Measurements from ENCODE around the gene INTS12. TPM values are rescaled to one million over a fixed set of nuclear protein-coding genes. Genes with fewer than 3 reads are reported as not detected.

INTS12 gene
- total RNA-seq, 1 donor from 2014 or later = 17.2 TPM

DNA sequence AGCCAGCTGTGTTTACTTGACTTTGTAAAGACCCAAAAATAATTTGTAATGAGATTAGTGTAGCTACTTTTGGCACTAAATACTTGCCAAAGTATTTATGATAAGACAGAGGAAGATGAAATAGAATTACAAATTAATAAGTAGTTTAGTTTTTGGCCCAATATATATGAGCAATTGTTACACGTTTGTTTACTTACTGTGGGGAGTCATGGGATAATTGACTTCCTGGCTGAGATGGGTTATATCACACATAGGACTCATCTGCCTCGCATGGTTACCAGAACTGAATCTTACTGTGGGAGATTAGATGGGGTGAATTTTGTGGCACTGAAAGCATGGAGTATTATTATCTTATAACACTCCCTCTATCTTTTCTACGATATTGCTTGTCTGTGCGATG, 66.6 kb downstream of the INTS12 start:
- Histone ChIP-seq H3K79me2 (ENCODE audit: low read depth) (no peaks in the 10 kb centered on the region), H3K9me3 (ENCODE audit: low read depth) (no peaks in the 10 kb centered on the region), H2AFZ (replicated peaks) (no peak overlapping the region), H3K4me1 (peaks cover 9% of the 10 kb centered on the region), H3K4me2 (no peak overlapping the region), H3K9ac (no peak overlapping the region), H3F3A (ENCODE audit: low read depth) (peaks cover 6% of the 10 kb centered on the region), H3K27me3 (peaks cover 2% of the 10 kb centered on the region), H3K27ac (no peak overlapping the region), H3K36me3 (no peaks in the 10 kb centered on the region), H4K20me1 (ENCODE audit: low read depth) (no peaks in the 10 kb centered on the region), H3K4me3 (no peak overlapping the region)
- Mint-ChIP-seq H3K4me1 (peaks cover 28% of the 10 kb centered on the region), H3K36me3 (no peaks in the 10 kb centered on the region), H3K27ac (no peak overlapping the region), H3K9me3 (peaks cover 7% of the 10 kb centered on the region), H3K27me3 (ENCODE audit: insufficient read depth, low read depth) (peaks cover 2% of the 10 kb centered on the region), H3K4me3 (no peak overlapping the region)
- TF ChIP-seq EZH2 (IDR thresholded peaks at IDR 0.05) (no peak), EZH2phosphoT487 (IDR thresholded peaks at IDR 0.05) (no peak)
- TF ChIP-seq, protein P1, sequence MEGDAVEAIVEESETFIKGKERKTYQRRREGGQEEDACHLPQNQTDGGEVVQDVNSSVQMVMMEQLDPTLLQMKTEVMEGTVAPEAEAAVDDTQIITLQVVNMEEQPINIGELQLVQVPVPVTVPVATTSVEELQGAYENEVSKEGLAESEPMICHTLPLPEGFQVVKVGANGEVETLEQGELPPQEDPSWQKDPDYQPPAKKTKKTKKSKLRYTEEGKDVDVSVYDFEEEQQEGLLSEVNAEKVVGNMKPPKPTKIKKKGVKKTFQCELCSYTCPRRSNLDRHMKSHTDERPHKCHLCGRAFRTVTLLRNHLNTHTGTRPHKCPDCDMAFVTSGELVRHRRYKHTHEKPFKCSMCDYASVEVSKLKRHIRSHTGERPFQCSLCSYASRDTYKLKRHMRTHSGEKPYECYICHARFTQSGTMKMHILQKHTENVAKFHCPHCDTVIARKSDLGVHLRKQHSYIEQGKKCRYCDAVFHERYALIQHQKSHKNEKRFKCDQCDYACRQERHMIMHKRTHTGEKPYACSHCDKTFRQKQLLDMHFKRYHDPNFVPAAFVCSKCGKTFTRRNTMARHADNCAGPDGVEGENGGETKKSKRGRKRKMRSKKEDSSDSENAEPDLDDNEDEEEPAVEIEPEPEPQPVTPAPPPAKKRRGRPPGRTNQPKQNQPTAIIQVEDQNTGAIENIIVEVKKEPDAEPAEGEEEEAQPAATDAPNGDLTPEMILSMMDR (IDR thresholded peaks at IDR 0.05) = no peak
- DNase-seq (ENCODE audit: low spot score) = no peak

DNA sequence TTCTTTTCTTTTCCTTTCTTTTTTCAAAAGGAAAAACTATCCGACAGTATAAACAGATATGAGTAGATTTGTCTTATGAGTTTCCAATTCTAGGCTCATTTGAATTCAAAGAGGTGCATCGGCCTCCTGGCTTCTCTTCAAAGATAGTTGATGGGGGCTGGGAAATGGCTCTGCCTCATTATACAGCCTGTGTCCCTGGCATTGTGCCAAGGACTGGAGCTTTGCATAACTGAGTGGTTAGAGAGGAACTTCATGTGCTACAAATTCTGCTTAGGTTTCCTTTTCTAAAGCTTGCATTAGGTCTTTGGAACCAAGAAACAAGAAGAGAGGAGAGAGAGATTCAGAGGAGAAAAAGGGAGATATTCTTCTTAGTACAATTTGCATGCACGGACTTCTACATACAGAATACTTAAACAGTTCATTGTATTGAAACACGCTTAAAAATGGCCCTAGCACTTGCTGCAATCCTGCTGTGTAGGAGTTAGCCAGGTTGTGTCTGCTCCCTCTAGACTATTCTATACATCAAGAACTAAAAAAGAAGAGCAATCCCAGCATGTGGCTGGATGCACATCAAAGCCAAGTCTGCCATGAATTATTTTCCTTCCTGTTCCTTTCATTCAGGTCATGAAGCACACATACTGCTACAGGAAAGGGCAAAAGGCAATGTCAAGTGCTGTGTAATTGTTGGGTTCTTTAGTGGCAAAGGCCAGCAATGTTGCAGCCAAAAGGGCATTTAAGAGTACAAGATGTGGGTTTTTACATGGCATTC, 70.9 kb downstream of the INTS12 start:
- Mint-ChIP-seq H3K4me1 (peaks cover 25% of the 10 kb centered on the region), H3K4me3 (peak overlapping the region; percentile 65), H3K27ac (peak overlapping the region; percentile 74), H3K9me3 (peaks cover 7% of the 10 kb centered on the region), H3K36me3 (no peaks in the 10 kb centered on the region), H3K27me3 (ENCODE audit: insufficient read depth, low read depth) (peaks cover 2% of the 10 kb centered on the region)
- no peak overlapping the region for H3K27ac ChIP-seq
- H3F3A ChIP-seq (ENCODE audit: low read depth) = peaks cover 6% of the 10 kb centered on the region
- H3K4me2 ChIP-seq = no peak overlapping the region
- no peaks in the 10 kb centered on the region for H4K20me1 ChIP-seq (ENCODE audit: low read depth)
- no peak overlapping the region for H3K4me3 ChIP-seq
- DNase-seq (ENCODE audit: low spot score) = peak; percentile 34
- no peak overlapping the region for H3K9ac ChIP-seq
- H3K79me2 ChIP-seq (ENCODE audit: low read depth) = no peaks in the 10 kb centered on the region
- no peaks in the 10 kb centered on the region for H3K36me3 ChIP-seq
- H3K4me1 ChIP-seq = peaks cover 9% of the 10 kb centered on the region
- H3K27me3 ChIP-seq = no peaks in the 10 kb centered on the region
- TF ChIP-seq EZH2phosphoT487 (IDR thresholded peaks at IDR 0.05) = no peak
- TF ChIP-seq, protein P1 (IDR thresholded peaks at IDR 0.05) = no peak
- TF ChIP-seq EZH2 (IDR thresholded peaks at IDR 0.05) = no peak
- H3K9me3 ChIP-seq (ENCODE audit: low read depth) = no peaks in the 10 kb centered on the region
- peak overlapping the region; percentile 56 for H2AFZ ChIP-seq (replicated peaks)

DNA sequence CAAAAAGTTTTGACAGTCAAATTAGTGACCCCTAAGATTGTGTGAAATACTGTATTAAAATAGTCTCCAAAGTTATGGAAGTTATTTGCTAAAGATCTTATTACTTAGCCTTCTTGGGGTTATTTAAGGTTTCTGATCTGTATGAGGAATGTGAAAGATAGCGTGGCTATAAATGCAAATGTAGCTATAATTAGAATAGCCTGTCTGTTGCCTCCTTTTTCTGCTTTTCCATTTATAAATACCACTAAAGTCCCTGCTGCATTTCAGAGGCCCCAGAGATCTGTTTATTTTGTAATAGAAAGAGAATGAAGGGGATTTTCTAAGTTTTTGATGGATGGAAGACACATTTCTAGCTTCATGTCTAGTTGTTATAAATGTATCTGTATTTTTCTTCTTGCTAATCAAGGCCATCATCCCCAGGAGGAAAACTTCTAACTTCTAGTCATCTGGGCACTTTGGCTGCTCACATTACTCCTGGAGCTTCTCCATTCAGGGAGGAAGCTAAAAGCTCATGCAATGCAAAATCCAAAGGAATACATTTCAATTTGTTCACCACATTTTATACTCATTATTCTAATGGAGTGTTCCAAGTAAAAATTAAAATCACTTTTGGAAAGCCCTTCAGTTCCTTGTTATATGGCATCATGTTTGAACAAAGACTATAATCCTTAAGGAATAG, 73.9 kb downstream of the INTS12 start:
- Histone ChIP-seq H4K20me1 (ENCODE audit: low read depth) (no peaks in the 10 kb centered on the region), H3K27ac (no peak overlapping the region), H3K27me3 (no peaks in the 10 kb centered on the region), H3K4me1 (peaks cover 9% of the 10 kb centered on the region), H3F3A (ENCODE audit: low read depth) (peaks cover 6% of the 10 kb centered on the region), H3K9me3 (ENCODE audit: low read depth) (no peaks in the 10 kb centered on the region), H3K79me2 (ENCODE audit: low read depth) (no peaks in the 10 kb centered on the region), H3K9ac (no peak overlapping the region), H3K4me2 (no peak overlapping the region), H3K36me3 (no peaks in the 10 kb centered on the region), H2AFZ (replicated peaks) (no peak overlapping the region), H3K4me3 (no peak overlapping the region)
- peaks cover 32% of the 10 kb centered on the region for H3K4me1 Mint-ChIP-seq
- no peak overlapping the region for H3K27ac Mint-ChIP-seq
- H3K4me3 Mint-ChIP-seq = no peak overlapping the region
- H3K9me3 Mint-ChIP-seq = no peaks in the 10 kb centered on the region
- no peak for DNase-seq (ENCODE audit: low spot score)
- TF ChIP-seq EZH2 (IDR thresholded peaks at IDR 0.05) (no peak), EZH2phosphoT487 (IDR thresholded peaks at IDR 0.05) (no peak)
- TF ChIP-seq, protein P1 (IDR thresholded peaks at IDR 0.05) = no peak
- H3K36me3 Mint-ChIP-seq = no peaks in the 10 kb centered on the region
- peaks cover 3% of the 10 kb centered on the region for H3K27me3 Mint-ChIP-seq (ENCODE audit: insufficient read depth, low read depth)

Measured in neural progenitor cell (in vitro differentiated cells).